ENCODE data around the gene CYP2C18.
"Not testable (repeated sequence)": the region's sequence is repeated elsewhere in the genome, so short reads cannot be mapped to it uniquely, and the experiment has no call there.

Gene CYP2C18

DNA sequence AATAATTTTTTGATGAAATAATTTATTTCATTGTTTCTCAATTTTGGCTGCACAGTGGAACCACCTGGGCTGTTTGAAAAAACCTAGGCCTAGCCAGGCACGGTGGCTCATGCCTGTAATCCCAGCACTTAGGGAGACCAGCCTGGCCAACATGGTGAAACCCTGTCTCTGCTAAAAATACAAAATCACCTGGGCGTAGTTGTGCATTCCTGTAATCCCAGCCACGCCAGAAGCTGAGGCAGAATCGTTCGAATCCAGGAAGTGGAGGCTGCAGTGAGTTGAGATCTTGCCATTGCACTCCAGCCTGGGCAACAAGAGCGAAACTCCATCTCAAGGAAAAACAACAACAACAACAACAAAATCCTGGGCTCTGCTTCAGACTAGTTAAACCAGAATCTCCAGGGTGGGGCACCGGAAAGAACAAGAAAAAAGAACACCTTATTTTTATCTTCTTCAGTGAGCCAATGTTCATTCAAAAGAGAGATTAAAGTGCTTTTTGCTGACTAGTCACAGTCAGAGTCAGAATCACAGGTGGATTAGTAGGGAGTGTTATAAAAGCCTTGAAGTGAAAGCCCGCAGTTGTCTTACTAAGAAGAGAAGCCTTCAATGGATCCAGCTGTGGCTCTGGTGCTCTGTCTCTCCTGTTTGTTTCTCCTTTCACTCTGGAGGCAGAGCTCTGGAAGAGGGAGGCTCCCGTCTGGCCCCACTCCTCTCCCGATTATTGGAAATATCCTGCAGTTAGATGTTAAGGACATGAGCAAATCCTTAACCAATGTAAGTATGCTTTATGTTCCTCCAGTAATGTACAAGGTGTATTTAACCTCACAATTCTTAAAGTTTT lies at the start of gene CYP2C18:
Gene CYP2C18 (plus strand): TSS at position 516 of the 841 bp plus-strand sequence. CDS start 91 bp downstream, at position 607.
- in situ Hi-C loops (cut with HindIII; ENCODE audit: low sequenced_read_pairs): no loop called here

DNA sequence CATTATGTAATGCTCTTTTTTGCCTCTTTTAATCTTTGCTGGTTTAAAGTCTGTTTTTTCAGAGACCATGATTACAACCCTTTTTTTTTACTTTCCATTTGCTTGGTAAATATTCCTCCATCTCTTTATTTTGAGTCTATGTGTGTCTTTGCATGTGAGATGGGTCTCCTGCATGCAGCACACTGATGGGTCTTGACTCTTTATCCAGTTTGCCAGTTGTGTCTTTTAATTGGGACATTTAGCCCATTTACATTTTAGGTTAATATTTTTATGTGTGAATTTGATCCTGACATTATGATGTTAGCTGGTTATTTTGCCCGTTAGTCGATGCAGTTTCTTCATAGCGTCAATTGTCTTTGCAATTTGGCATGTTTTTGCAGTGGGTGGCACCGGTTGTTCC lies 45.4 kb upstream of the CYP2C18 start:
- in situ Hi-C loops (cut with HindIII; ENCODE audit: low sequenced_read_pairs): not testable (repeated sequence)

DNA sequence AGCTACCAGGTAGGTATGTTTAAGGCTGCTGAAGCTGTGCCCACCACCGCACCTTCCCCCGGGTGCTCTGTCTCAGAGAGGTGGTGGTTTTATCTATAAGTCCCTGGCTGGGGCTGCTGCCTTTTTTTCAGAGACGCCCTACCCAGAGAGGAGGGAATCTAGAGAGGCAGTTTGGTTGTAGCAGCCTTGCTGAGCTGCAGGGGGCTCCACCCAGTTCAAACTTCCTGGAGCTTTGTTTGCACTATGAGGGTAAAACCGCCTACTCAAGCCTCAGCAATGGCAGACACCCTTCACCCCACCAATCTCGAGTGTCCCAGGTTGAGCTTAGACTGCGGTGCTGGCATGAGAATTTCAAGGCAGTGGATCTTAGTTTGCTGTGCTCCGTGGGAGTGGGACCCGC lies 43.6 kb upstream of the CYP2C18 start:
- in situ Hi-C loops (cut with HindIII; ENCODE audit: low sequenced_read_pairs): no loop called here

- in situ Hi-C loops (cut with HindIII; ENCODE audit: low sequenced_read_pairs): no loop called here
Measured at GRCh38 chr10:94640562-94640961, 43.0 kb upstream of the CYP2C18 start.

DNA sequence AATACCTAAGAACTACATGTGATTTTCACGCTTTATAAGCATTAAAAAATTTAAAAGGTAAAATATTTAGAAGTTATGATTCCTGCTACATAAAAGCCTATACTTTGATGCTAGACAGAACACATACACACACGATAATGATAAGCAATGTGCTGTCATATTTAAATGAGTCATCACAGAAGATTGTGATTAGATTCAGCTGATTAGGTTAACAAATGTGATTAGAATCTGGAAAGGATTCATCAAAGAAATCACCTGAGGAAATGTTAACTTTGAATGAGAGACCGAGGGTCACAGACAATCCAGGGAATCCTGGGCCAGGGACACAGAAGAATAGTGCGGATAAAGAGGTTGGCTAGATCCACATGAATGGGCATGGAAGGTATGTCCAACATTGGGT lies 42.0 kb upstream of the CYP2C18 start:
- in situ Hi-C loops (cut with HindIII; ENCODE audit: low sequenced_read_pairs): no loop called here

DNA sequence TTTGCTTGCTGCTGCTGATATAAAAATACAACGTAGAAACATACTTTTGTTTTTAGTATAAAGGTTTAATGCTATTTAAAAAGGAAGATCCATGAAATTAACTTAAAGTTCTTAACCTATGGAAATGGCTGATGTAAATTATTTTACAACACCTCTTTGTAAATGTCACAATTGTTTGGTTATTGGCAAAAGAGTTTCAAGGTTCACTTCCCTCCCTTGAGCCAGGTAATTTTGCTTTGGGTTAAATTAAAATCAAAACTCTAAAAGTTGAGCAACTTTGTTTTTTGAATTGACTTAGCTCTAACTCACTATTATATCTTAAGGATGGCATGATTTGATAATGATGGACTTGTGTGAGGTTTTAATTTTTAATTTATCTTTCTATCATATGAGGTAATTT lies 39.2 kb upstream of the CYP2C18 start:
- in situ Hi-C loops (cut with HindIII; ENCODE audit: low sequenced_read_pairs): no loop called here

- in situ Hi-C loops (cut with HindIII; ENCODE audit: low sequenced_read_pairs): no loop called here
Measured at GRCh38 chr10:94645285-94645684, 38.2 kb upstream of the CYP2C18 start.

- in situ Hi-C loops (cut with HindIII; ENCODE audit: low sequenced_read_pairs): not testable (repeated sequence)
Measured at GRCh38 chr10:94655201-94655600, 28.3 kb upstream of the CYP2C18 start.

- in situ Hi-C loops (cut with HindIII; ENCODE audit: low sequenced_read_pairs): not testable (repeated sequence)
Measured at GRCh38 chr10:94663061-94663460, 20.5 kb upstream of the CYP2C18 start.

GRCh38 chr10:94666391-94667102 lies 17.0 kb upstream of the CYP2C18 start:
- in situ Hi-C loops (cut with HindIII; ENCODE audit: low sequenced_read_pairs): no loop called here

DNA sequence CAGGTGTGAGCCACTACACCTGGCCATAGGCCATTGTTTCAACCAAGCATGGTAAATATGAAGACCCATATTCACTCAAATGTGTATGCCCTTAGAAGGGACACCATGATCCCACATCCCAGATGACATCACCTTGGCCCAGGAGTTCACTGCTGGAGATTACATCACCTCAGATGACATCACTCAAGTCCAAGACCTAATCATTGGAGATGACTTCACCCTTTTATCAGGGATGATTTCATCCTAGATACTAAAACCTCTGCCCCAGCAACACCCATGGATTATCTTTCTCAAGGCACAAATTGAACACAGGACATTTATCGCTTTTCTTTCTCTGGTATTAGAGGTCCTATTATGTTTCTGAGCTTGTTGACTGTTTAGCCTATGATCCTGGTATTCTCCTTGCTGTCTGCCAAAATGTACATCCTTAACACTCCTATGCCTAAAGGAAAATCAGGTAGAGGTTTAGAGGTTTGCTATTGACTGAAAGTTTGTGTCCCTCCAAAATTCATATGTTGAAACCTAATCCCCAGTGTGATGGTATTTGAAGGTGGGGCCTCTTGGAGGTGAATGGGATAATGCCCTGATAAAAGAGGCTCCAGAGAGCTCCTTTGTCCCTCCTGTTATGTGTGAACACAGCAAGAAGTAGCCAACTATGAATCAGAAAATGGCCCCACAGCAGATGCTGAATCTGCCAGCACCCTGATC lies 9.8 kb upstream of the CYP2C18 start:
- in situ Hi-C loops (cut with HindIII; ENCODE audit: low sequenced_read_pairs): no loop called here

DNA sequence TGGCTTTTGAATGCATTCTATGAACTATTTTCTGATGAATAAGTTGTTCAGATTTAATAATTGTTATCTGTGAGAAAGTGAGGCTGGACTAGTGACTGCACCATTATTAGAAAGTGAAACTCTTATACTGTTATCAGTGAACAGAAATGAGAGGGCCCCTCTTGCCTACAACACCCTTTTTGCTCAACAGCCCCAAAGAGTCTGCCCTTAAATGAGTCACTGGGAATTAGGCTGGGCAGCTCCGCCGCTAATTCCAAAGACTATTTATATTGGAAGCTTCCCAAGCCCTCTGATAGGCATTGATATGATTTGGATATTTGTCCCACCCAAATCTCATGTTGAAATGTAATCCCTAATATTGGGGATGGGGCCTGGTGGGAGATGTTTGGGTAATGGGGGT lies 7.0 kb upstream of the CYP2C18 start:
- in situ Hi-C loops (cut with HindIII; ENCODE audit: low sequenced_read_pairs): no loop called here

GRCh38 chr10:94677691-94678090 lies 5.8 kb upstream of the CYP2C18 start:
- in situ Hi-C loops (cut with HindIII; ENCODE audit: low sequenced_read_pairs): no loop called here

GRCh38 chr10:94678475-94678874 lies 5.1 kb upstream of the CYP2C18 start:
- in situ Hi-C loops (cut with HindIII; ENCODE audit: low sequenced_read_pairs): no loop called here

DNA sequence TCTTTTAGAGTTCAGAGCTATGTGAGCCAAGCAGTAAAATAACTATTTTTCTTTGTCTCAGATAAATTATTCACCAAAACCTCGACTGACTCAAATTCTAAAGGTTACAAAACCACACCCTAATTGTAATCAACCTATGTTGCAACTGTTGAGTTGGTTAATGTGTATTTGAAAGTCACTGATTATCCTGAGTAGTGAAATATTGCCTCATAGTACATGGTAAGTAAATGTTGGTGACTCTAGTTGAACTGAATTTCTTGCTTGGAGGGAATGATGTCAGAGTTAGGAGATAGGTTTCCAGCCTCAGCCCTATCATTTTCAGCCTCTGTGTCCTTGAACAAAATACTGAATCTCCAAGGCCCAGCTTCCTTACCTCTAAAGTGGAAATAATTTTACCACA lies 3.0 kb upstream of the CYP2C18 start:
- in situ Hi-C loops (cut with HindIII; ENCODE audit: low sequenced_read_pairs): no loop called here

GRCh38 chr10:94682636-94683035 lies 893 bp upstream of the CYP2C18 start:
- in situ Hi-C loops (cut with HindIII; ENCODE audit: low sequenced_read_pairs): not testable (repeated sequence)

- in situ Hi-C loops (cut with HindIII; ENCODE audit: low sequenced_read_pairs): no loop called here
Measured at GRCh38 chr10:94687625-94688248, 4.2 kb downstream of the CYP2C18 start.

GRCh38 chr10:94706089-94706488 lies 22.6 kb downstream of the CYP2C18 start:
- in situ Hi-C loops (cut with HindIII; ENCODE audit: low sequenced_read_pairs): no loop called here

- in situ Hi-C loops (cut with HindIII; ENCODE audit: low sequenced_read_pairs): no loop called here
Measured at GRCh38 chr10:94710578-94710977, 27.0 kb downstream of the CYP2C18 start.

DNA sequence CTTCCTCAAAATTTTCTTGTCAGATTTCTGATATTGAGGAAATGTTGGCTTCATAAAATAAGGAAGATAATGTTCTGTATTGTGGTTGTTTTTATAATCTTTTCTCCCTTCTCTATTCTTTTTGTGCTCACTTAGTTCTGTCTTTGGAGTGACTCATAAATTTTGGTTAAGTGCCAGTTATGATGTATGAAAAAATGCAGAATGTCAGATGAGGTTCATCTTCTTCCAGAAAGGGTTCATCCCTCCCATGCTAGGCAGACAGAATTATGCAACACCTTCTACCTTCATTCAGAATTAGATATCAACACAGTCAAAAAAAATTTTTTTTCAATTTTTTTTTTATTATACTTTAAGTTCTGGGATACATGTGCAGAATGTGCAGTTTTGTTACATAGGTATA lies 42.3 kb downstream of the CYP2C18 start:
- in situ Hi-C loops (cut with HindIII; ENCODE audit: low sequenced_read_pairs): no loop called here

DNA sequence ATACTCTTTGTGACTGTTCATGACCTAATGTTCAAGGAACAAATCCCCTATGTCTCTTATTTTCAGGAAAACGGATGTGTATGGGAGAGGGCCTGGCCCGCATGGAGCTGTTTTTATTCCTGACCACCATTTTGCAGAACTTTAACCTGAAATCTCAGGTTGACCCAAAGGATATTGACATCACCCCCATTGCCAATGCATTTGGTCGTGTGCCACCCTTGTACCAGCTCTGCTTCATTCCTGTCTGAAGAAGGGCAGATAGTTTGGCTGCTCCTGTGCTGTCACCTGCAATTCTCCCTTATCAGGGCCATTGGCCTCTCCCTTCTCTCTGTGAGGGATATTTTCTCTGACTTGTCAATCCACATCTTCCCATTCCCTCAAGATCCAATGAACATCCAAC lies 51.7 kb downstream of the CYP2C18 start:
- in situ Hi-C loops (cut with HindIII; ENCODE audit: low sequenced_read_pairs): no loop called here
